ENCODE measurements around the gene IGSF9B. TPM values are rescaled to one million over a fixed set of nuclear protein-coding genes. Genes with fewer than 3 reads are reported as not detected.

The IGSF9B gene
- total RNA-seq, 1 donor from 2014 or later: 5.5 TPM

DNA sequence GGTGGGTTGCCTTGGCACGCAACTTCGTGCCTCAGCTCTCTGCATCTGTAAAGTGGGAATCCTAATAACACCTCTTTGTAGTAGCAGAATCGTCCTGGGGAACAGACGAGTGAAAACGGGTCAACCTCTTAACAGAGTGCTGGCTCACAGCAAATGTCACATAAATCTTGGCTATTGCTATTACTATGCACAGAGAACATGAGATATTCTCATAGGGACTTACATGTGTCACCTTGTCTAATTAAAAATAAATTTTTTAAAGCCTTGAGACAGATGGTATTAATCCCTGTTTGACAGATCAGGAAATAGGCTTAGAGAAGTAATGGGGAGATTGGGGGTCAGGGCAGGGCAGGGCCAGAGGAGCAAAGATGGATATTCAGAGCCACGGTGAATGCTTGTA lies 44.3 kb upstream of the IGSF9B start:
- no peak for DNase-seq
- Histone ChIP-seq H3K9me3 (no peaks in the 10 kb centered on the region), H3K27me3 (ENCODE audit: low read depth) (no peaks in the 10 kb centered on the region), H3K4me1 (no peaks in the 10 kb centered on the region), H3K27ac (no peak overlapping the region), H3K4me3 (no peak overlapping the region), H3K36me3 (no peaks in the 10 kb centered on the region)
- TF ChIP-seq, protein P1, sequence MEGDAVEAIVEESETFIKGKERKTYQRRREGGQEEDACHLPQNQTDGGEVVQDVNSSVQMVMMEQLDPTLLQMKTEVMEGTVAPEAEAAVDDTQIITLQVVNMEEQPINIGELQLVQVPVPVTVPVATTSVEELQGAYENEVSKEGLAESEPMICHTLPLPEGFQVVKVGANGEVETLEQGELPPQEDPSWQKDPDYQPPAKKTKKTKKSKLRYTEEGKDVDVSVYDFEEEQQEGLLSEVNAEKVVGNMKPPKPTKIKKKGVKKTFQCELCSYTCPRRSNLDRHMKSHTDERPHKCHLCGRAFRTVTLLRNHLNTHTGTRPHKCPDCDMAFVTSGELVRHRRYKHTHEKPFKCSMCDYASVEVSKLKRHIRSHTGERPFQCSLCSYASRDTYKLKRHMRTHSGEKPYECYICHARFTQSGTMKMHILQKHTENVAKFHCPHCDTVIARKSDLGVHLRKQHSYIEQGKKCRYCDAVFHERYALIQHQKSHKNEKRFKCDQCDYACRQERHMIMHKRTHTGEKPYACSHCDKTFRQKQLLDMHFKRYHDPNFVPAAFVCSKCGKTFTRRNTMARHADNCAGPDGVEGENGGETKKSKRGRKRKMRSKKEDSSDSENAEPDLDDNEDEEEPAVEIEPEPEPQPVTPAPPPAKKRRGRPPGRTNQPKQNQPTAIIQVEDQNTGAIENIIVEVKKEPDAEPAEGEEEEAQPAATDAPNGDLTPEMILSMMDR (IDR thresholded peaks at IDR 0.05): no peak
- no peak for ATAC-seq
- intact Hi-C loops (cut with DNase I): no loop called here

DNA sequence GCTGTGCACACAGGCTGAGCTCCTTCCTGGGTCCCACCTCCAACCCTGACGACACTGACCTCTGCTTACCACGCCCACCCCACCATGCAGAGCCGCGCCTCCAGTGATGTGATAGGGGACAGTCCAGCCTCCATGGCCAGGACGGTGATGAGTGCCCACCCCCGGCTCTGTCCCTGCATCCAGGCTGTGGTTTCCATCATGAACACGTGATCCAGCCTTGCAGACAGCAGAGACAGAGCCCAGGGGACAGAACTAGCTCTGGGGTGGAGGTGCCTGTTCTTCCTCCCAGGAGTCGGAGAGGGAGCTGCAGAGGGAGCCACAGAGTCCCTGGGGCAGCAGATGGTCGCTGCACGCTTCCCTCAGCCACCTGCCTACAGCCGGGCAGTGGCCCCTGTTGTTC lies 42.6 kb upstream of the IGSF9B start:
- Histone ChIP-seq H3K4me3 (no peak overlapping the region), H3K27me3 (ENCODE audit: low read depth) (no peaks in the 10 kb centered on the region), H3K36me3 (no peaks in the 10 kb centered on the region), H3K9me3 (no peaks in the 10 kb centered on the region), H3K4me1 (no peaks in the 10 kb centered on the region), H3K27ac (no peak overlapping the region)
- intact Hi-C loops (cut with DNase I): no loop called here
- DNase-seq (no peak), ATAC-seq (no peak)
- TF ChIP-seq, protein P1 (IDR thresholded peaks at IDR 0.05): no peak

DNA sequence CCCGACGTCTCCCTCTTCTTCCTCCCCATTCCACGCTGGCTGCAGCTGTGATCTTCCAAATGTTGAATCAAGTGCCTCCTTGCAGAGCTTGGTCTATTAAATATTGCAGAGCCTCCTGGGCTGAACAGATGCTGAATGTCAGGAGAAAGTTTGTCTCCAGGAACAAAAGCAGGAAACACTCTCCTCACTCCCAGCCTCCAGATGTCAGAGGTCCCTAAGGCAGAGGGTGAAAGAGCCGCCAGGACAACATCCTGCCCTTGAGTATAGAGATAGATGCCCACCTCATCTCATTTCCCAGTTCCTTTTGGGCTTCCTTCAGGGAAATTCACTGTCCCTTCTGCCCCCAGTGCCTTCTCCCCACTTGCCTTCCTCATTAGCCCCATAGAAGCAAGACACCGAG lies 40.8 kb upstream of the IGSF9B start:
- TF ChIP-seq, protein P1 (IDR thresholded peaks at IDR 0.05): no peak
- Histone ChIP-seq H3K4me1 (no peaks in the 10 kb centered on the region), H3K9me3 (no peaks in the 10 kb centered on the region), H3K27ac (no peak overlapping the region), H3K4me3 (no peak overlapping the region), H3K27me3 (ENCODE audit: low read depth) (no peaks in the 10 kb centered on the region), H3K36me3 (no peaks in the 10 kb centered on the region)
- intact Hi-C loops (cut with DNase I): no loop called here
- ATAC-seq (no peak), DNase-seq (no peak)

DNA sequence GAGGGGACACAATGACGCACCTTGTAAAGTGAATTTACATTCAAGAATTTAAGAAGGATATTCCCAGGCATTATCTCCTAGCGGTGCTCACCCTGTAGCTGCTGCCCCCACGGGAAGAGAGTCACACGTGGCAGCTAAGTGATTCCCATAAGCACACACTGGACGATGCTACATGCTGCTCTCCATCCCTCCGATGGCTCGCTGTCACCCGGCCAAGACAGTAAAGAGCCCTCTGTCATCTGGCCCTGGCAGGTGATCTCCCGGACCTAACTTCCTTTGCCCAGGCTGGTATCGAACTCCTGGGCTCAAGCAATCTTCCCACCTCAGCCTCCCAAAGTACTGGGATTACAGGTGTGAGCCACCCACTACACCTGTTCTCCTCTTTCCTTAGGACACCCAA lies 39.9 kb upstream of the IGSF9B start:
- no peaks in the 10 kb centered on the region for H3K4me1 ChIP-seq
- TF ChIP-seq, protein P1 (IDR thresholded peaks at IDR 0.05): no peak
- H3K36me3 ChIP-seq: no peaks in the 10 kb centered on the region
- H3K9me3 ChIP-seq: no peaks in the 10 kb centered on the region
- DNase-seq (no peak), ATAC-seq (no peak)
- H3K4me3 ChIP-seq: no peak overlapping the region
- peaks cover 6% of the 10 kb centered on the region for H3K27me3 ChIP-seq (ENCODE audit: low read depth)
- intact Hi-C loops (cut with DNase I): no loop called here
- H3K27ac ChIP-seq: no peak overlapping the region

DNA sequence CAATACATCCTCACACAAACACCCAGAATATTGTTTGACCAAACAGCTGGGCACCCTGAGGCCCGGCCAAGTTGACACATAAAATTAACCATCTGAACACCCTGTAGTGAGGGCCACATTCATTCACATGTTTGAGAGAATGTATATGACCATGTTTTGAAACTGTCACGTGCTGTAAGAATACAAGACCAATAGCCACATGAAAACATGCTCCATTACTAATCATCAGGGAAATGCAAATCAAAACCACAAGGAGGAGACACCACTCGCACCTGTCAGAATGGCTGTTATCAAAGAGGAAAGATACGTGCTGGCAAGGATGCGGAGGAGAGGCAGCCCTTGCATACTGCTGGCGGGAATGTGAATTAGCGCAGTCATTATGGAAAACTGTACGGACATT lies 38.3 kb upstream of the IGSF9B start:
- no peak overlapping the region for H3K4me3 ChIP-seq
- H3K27ac ChIP-seq: no peak overlapping the region
- intact Hi-C loops (cut with DNase I): no loop called here
- TF ChIP-seq, protein P1 (IDR thresholded peaks at IDR 0.05): no peak
- H3K4me1 ChIP-seq: no peaks in the 10 kb centered on the region
- H3K27me3 ChIP-seq (ENCODE audit: low read depth): peaks cover 14% of the 10 kb centered on the region
- ATAC-seq (no peak), DNase-seq (no peak)
- H3K9me3 ChIP-seq: no peaks in the 10 kb centered on the region
- H3K36me3 ChIP-seq: no peaks in the 10 kb centered on the region

DNA sequence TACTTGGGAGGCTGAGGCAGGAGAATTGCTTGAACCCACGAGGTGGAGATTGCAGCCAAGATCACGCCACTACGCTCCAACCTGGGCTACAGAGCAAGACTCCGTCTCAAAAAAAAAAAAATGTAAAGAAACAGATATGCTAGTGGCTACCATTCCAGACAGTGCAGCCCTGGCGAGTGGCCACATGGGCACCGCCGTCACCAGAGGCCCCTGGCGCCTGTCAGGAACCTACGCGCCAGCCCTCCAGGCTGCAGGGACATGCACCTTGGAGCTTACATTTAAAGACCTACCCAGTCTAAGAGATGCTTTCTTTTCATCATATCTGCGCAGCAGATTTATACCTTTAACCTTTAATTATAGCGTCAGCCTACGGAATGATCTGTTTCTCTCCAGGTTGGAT lies 37.2 kb upstream of the IGSF9B start:
- TF ChIP-seq, protein P1 (IDR thresholded peaks at IDR 0.05): no peak
- Histone ChIP-seq H3K4me3 (no peak overlapping the region), H3K9me3 (no peaks in the 10 kb centered on the region), H3K36me3 (no peaks in the 10 kb centered on the region), H3K27me3 (ENCODE audit: low read depth) (peaks cover 14% of the 10 kb centered on the region), H3K27ac (no peak overlapping the region), H3K4me1 (no peaks in the 10 kb centered on the region)
- no peak for ATAC-seq
- intact Hi-C loops (cut with DNase I): no loop called here
- DNase-seq: no peak

Data from lower lobe of right lung (tissue), 2 donors.